Measurements from ENCODE around the gene RSPH6A.

DNA sequence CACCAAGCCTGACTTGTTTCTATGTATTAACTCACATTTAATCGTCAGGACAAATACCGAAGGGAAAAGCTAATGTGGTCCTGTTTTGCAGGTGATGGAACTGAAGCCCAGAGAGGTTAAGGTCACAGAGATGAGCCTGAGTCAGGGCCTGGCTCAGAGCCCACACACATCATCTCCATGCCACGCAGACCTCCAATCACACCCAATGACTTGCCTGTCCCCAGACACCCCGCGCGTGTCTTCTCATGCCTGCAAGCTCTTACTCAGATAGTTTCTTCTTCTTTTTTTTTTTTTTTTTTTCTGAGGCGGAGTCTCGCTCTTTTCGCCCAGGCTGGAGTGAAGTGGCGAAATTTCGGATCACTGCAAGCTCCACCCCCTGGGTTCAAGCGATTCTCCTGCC is 62.5 kb downstream of the RSPH6A start:
- no peak for TF ChIP-seq POLR2A (IDR thresholded peaks at IDR 0.05; ENCODE audit: low read depth, low read length)
- TF ChIP-seq POLR2AphosphoS5 (IDR thresholded peaks at IDR 0.05; ENCODE audit: low read depth, low read length), result no peak

Measured in GM12892 (cell line).